ENCODE data around the gene RNF144B. TPM values are rescaled to one million over a fixed set of nuclear protein-coding genes. Genes with fewer than 3 reads are reported as not detected.

The RNF144B gene
- total and polyA plus RNA-seq, 2 of the 8 experiments (the other 6 are each of a cell fraction or from before 2014, with no cell fraction given) = 1.8 to 11.2 TPM

DNA sequence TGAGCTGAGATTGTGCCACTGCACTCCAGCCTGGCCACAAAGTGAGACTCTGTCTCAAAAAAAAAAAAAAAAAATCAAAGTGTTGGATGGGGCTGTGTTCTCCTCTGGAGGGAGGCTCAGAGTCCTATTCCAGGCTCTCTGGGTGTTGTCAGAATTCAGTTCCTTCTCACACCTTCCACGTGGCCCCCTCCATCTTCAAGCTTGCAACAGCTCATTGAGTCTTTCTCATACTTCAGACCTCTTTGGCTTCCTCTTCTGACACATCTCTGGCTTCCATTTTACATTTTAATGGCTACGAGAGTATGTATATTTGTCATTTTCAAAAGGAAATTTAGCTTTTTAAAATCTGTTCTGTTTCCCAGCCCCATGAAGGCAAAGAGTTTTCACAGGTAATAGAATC is 85.8 kb downstream of the RNF144B start:
- Histone ChIP-seq H3K23me2 (ENCODE audit: low read depth, low read length) (no peaks in the 10 kb centered on the region), H3K9me3 (ENCODE audit: insufficient read depth in 2 of 2, low read depth in 1 of 2, low read length in 1 of 2) (no peaks in the 10 kb centered on the region), H3K79me1 (ENCODE audit: low read depth, low read length) (no peaks in the 10 kb centered on the region; the same call in 1 of the 2 replicates), H4K5ac (ENCODE audit: insufficient read length, low read depth, low read length) (no peak overlapping the region), H3K14ac (ENCODE audit: insufficient read length) (no peak overlapping the region), H2AK5ac (ENCODE audit: low read depth, low read length) (no peak overlapping the region), H2BK12ac (ENCODE audit: low read depth, low read length) (no peak overlapping the region), H3K56ac (replicated peaks; ENCODE audit: insufficient read length, low read depth, low read length) (no peak overlapping the region), H4K8ac (ENCODE audit: extremely low read depth, insufficient read depth, low read length) (no peak overlapping the region), H2BK5ac (ENCODE audit: low read depth, low read length) (no peak overlapping the region), H4K91ac (replicated peaks; ENCODE audit: insufficient read length, low read length) (no peak overlapping the region), H3K27me3 (replicated peaks in 1 of 4; ENCODE audit: control insufficient read depth in 3 of 4, extremely low read depth in 1 of 4, insufficient read depth in 3 of 4, low read length in 3 of 4) (no peaks in the 10 kb centered on the region), H2AFZ (ENCODE audit: low read length) (no peak overlapping the region), H2BK20ac (ENCODE audit: low read length) (no peak overlapping the region), H3K79me2 (ENCODE audit: control insufficient read depth in 1 of 2, insufficient read depth in 2 of 2, low read length in 2 of 2) (no peaks in the 10 kb centered on the region), H3K36me3 (ENCODE audit: control insufficient read depth in 2 of 4, insufficient read depth in 4 of 4, low read length in 3 of 4) (no peaks in the 10 kb centered on the region), H3K4me1 (replicated peaks in 1 of 4; ENCODE audit: control insufficient read depth in 3 of 4, insufficient read depth in 4 of 4, low read length in 3 of 4) (no peaks in the 10 kb centered on the region; a peak in 1 of 7 replicates), H3K23ac (ENCODE audit: insufficient read length) (no peak overlapping the region), H3K4me2 (ENCODE audit: insufficient read depth in 1 of 2, low read depth in 2 of 2, low read length in 2 of 2) (no peak overlapping the region), H2BK120ac (replicated peaks; ENCODE audit: low read depth, low read length) (no peak overlapping the region), H4K20me1 (replicated peaks in 1 of 2; ENCODE audit: control insufficient read depth in 1 of 2, insufficient read depth in 2 of 2, low read length in 2 of 2) (no peaks in the 10 kb centered on the region), H3K9ac (replicated peaks in 1 of 4; ENCODE audit: extremely low read depth in 1 of 4, low read depth in 3 of 4, low read length in 3 of 4) (no peak overlapping the region), H3K4ac (replicated peaks; ENCODE audit: insufficient read length, low read depth, low read length) (no peak overlapping the region), H2BK15ac (ENCODE audit: low read length) (no peak overlapping the region), H3K27ac (ENCODE audit: low read depth, low read length) (no peak overlapping the region), H3K4me3 (ENCODE audit: extremely low read depth in 1 of 4, insufficient read depth in 2 of 4, low read depth in 3 of 4, low read length in 4 of 4) (no peak overlapping the region), H3K18ac (ENCODE audit: extremely low read depth, low read length) (no peak overlapping the region)
- POLR2A ChIA-PET (ENCODE audit: partially characterized antibody) = no interaction called here
- 89% methylated on average over 2 of the region's 2 CpGs; no CpG with 5 or more reads in 1 of the 2 experiments for WGBS, 2 experiments (ENCODE audit: extremely low coverage in 1 of 2, insufficient coverage in 1 of 2, insufficient read length in 1 of 2, insufficient replicate concordance in 2 of 2, low coverage in 1 of 2, low lambda C conversion rate in 2 of 2, missing lambda C conversion rate in 1 of 2)
- CTCF ChIA-PET (ENCODE audit: partially characterized antibody) = interaction anchor here (0.8 to 1.2 kb wide), 2 partner anchors 10 to 30 kb away, joined by 3 to 4 read pairs; no protein-coding TSS in a partner anchor
- DNase-seq (ENCODE audit: low read depth in 1 of 2, low spot score in 2 of 2) = no peak
- TF ChIP-seq SP1 (IDR thresholded peaks at IDR 0.05; ENCODE audit: low read depth, low read length) (no peak), CHD2 (IDR thresholded peaks at IDR 0.05; ENCODE audit: low read length) (no peak), SRF (IDR thresholded peaks at IDR 0.05; ENCODE audit: low read depth, low read length) (no peak), KDM5A (IDR thresholded peaks at IDR 0.05; ENCODE audit: low read length) (no peak)
- FAIRE-seq = no peak

Measured in H1 (cell line).